Activated CD4-positive, alpha-beta T cell treated with anti-CD3 and anti-CD28 coated beads for 1 hour (primary cell): ENCODE measurements around the gene TSTD2.
"Not testable (repeated sequence)": the region's sequence is repeated elsewhere in the genome, so short reads cannot be mapped to it uniquely, and the experiment has no call there.

Experiments used
- DNase-seq: peaks from one replicate; pipeline ENCODE4 v3.0.0-alpha.2; 2020

TSTD2 gene

GRCh38 chr9:97629156-97629555 is 4.0 kb downstream of the TSTD2 start:
- no peak for DNase-seq

- DNase-seq, result no peak
These were observed 4.5 kb downstream of the TSTD2 start for GRCh38 chr9:97628668-97629067.

GRCh38 chr9:97627624-97628023 is 5.5 kb downstream of the TSTD2 start:
- no peak for DNase-seq

GRCh38 chr9:97625620-97626019 is 7.5 kb downstream of the TSTD2 start:
- no peak for DNase-seq

GRCh38 chr9:97623946-97624345 is 9.2 kb downstream of the TSTD2 start:
- DNase-seq, result no peak

- DNase-seq, result not testable (repeated sequence)
These were observed 10.7 kb downstream of the TSTD2 start for GRCh38 chr9:97622483-97622882.

- not testable (repeated sequence) for DNase-seq
These were observed 13.1 kb downstream of the TSTD2 start for GRCh38 chr9:97620063-97620462.

GRCh38 chr9:97617939-97618416 is 15.2 kb downstream of the TSTD2 start:
- DNase-seq, result no peak

- peak; percentile 20 for DNase-seq
These were observed 17.6 kb downstream of the TSTD2 start for GRCh38 chr9:97615439-97616072.

- DNase-seq, result no peak
These were observed 28.1 kb downstream of the TSTD2 start for GRCh38 chr9:97604901-97605645.

GRCh38 chr9:97602430-97602829 is 30.7 kb downstream of the TSTD2 start:
- no peak for DNase-seq

GRCh38 chr9:97601228-97601898 is 31.8 kb downstream of the TSTD2 start:
- no peak for DNase-seq

- DNase-seq, result no peak
These were observed 32.5 kb downstream of the TSTD2 start for GRCh38 chr9:97600531-97601227.

GRCh38 chr9:97599314-97599846 is 33.8 kb downstream of the TSTD2 start:
- no peak for DNase-seq

- DNase-seq, result peak; percentile 42
These were observed 34.5 kb downstream of the TSTD2 start for GRCh38 chr9:97598461-97599288.

- DNase-seq, result no peak
These were observed 36.3 kb downstream of the TSTD2 start for GRCh38 chr9:97596906-97597305.

GRCh38 chr9:97594381-97594921 is 38.7 kb downstream of the TSTD2 start:
- DNase-seq, result no peak

GRCh38 chr9:97593960-97594359 is 39.2 kb downstream of the TSTD2 start:
- DNase-seq, result no peak

GRCh38 chr9:97592126-97592525 is 41.0 kb downstream of the TSTD2 start:
- DNase-seq, result no peak

- no peak for DNase-seq
These were observed 41.6 kb downstream of the TSTD2 start for GRCh38 chr9:97591535-97591934.

- DNase-seq, result not testable (repeated sequence)
These were observed 46.3 kb downstream of the TSTD2 start for GRCh38 chr9:97586909-97587308.

- not testable (repeated sequence) for DNase-seq
These were observed 48.4 kb downstream of the TSTD2 start for GRCh38 chr9:97584778-97585177.
